Cortex of kidney (tissue), 1 donor: ENCODE data around the gene TMEM217.

Experiments used
- DNase-seq: peaks from one replicate; lab custom pipeline; 2025; lab: John Stamatoyannopoulos, UW

TMEM217 gene

DNA sequence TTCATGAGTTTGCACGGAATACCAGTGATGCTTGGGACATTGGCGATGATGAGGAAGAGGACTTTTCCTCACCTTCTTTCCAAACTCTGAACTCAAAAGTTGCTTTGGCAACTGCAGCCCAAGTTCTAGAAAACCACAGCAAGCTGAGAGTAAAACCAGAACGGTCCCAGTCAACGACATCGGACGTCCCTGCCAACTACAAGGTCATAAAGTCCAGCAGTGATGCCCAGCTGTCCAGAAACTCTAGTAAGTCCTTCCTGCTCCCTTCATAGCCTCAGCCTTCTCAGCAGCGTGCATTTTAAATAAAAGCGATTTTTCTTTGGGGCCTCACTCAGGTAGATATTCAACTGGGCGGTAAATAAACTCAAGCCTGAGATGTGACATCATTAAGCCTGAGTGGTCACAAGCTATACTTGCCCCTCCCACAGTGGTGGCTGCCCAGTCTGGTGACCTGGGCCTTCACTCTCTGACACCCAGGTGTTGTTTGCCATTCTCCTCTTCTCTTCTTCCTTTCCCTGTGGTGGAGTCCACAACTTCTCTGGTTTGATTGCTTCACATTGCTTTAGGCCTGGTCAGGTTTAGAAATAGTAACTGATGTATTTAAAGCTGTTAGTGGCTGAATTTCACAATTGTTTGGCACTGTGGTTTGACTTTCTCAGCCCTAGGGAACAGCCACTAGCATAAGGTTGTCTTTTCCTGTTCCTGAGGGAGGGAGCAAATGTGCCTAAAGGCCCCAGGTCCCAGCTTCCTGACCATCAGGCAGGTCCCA, 21.6 kb upstream of the TMEM217 start:
- DNase-seq, result no peak

GRCh38 chr6:37277001-37277409, 19.1 kb upstream of the TMEM217 start:
- no peak for DNase-seq

DNA sequence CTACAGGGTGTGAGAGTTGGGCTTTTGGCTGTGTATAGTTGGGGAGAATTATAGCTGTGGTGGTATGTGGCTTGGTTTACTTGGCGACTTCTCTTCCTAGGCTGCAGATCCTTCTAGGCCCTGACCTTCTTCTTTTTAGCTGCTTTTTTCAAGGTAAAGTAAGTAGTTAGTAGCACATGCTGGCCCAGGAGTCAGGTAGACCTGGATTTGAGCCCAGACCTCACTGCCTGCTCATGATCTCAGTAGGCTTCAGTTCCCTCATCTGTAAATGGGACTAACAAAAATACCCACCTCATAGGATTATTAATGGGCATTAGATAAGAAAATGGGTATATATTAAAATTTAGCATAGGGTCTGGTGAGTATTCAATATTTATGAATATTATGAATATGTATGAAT, 17.4 kb upstream of the TMEM217 start:
- DNase-seq, result no peak

GRCh38 chr6:37273690-37274089, 15.7 kb upstream of the TMEM217 start:
- no peak for DNase-seq

GRCh38 chr6:37272834-37273566, 15.1 kb upstream of the TMEM217 start:
- DNase-seq, result no peak

DNA sequence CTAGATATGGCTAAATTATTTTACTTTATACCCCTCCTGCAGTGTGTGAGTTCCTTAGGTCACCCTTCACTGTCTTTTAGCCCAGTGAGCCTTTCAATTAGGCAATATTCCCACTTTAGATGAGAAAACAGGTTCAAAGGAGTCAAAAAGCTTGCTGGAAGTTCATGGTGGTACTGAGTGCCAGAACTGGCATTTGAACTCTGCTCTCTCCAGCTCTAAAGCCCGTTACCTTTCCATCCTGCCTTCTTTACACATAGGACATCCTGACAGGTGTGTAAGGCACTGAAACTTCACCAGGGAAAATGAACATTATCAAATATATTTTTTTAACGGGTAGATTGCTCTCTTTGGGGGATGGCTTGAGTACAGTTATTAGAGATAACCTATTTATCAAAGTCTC, 11.2 kb upstream of the TMEM217 start:
- no peak for DNase-seq

DNA sequence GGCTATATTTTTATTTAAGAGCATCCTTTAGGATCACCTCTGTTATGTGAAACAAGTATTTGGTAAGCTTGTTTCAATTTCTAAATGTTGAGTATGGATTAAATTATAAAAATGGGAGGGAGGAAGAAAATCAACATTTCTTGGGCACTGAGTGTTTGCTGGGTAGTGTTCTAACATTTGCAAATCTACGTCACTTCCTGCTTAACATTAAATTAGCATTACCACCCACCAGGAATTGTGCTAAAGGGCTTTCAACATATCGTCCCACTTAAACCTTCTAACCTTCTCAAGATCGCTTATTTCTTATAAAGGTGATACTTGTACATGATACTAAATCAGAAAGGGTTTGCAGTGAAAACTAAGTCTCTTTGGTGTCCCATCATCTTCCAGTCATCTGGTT, 7.9 kb upstream of the TMEM217 start:
- no peak for DNase-seq

DNA sequence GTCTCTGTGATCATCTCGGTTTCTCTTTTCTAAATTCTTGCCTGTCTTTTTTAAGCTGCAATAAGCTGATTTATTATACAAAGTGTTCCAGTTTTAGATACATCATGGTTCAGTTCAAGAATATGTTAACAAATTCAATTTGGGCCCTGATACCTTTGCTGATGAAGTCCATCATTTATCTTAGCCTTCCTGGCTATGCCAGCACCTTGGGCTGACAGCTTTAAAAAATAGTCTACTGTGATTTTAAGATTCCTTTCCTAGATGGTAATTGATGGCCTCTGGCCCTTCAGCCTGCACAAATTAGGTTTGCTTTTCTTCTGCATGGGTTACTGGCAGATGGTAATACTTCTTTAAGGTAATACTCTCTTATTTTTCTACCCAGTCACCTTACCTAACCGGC, 7.1 kb upstream of the TMEM217 start:
- no peak for DNase-seq

- DNase-seq, result no peak
Measured at GRCh38 chr6:37262446-37263026, 4.6 kb upstream of the TMEM217 start.

DNA sequence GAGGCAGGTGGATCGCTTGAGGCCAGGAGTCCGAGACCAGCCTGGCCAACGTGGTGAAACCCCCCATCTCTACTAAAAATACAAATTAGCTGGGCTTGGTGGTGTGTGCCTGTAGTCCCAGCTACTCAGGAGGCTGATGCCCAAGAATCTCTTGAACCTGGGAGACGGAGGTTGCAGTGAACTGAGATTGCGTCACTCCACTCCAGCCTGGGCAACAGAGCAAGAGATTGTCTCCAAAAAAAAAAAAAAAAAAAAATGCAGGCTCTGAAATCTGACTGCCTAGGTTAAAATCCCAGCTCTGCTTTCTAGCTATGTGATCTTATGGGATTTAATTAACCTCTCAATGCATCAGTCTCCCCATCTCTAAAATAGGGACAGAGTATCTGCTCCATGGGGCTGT, 3.3 kb upstream of the TMEM217 start:
- DNase-seq, result no peak

DNA sequence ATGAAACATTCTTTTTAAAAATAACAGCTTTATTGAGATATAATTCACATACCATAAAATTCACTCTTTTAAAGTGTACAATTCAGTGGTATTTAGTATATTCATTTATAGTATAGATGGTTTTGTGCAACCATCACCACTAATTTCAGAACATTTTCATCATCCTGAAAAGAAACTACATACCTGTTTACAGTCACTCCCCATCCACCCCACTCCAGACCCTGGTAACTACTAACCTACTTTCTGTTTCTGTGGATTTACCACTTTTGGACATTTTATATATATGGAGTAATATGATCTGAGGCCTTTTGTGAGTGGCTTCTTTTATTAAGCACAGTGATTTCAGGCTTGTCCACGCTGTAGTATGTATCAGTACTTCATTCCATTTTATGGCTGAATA, 2.5 kb upstream of the TMEM217 start:
- no peak for DNase-seq

- DNase-seq, result no peak
Measured at GRCh38 chr6:37260040-37260439, 2.1 kb upstream of the TMEM217 start.

- DNase-seq, result no peak
Measured at GRCh38 chr6:37259191-37259590, 1.2 kb upstream of the TMEM217 start.

DNA sequence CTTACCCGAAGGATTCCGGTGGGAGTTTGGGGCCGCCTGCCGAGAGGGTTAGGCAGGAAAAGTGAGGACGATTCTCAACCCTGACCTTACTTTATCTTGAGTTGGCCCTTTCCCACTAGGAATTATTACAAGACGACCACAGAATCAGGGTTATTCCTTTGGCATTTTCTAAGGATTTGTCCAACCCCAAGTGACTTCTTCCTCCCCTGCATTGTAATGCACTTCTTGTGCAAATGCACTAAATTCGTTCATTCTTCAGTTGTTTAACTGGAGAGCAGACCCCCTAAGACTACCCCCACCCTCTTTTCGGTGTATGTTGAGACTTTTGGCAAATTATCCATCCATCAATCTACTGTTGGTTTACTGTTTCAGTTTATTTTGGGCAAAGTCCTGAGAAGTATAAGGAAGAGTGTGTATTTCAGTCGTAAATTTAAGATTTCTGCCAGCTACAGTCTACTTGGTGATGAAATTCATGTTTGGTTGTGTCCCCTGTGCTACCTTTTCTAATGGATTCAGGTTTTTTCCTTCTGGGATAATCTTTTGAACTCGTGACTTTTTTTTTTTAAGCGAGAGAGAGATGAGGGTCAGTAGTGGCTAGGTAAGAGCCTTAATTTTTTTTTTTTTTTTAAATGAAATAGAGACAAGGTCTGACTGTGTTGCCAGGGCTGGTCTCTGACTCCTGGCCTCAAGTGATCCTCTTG, 611 bp upstream of the TMEM217 start:
- no peak for DNase-seq

GRCh38 chr6:37257320-37257633, 667 bp downstream of the TMEM217 start:
- no peak for DNase-seq

- DNase-seq, result no peak
Measured at GRCh38 chr6:37256692-37257319, 1.1 kb downstream of the TMEM217 start.

GRCh38 chr6:37254881-37255280, 3.1 kb downstream of the TMEM217 start:
- no peak for DNase-seq

- DNase-seq, result no peak
Measured at GRCh38 chr6:37253486-37254007, 4.4 kb downstream of the TMEM217 start.

DNA sequence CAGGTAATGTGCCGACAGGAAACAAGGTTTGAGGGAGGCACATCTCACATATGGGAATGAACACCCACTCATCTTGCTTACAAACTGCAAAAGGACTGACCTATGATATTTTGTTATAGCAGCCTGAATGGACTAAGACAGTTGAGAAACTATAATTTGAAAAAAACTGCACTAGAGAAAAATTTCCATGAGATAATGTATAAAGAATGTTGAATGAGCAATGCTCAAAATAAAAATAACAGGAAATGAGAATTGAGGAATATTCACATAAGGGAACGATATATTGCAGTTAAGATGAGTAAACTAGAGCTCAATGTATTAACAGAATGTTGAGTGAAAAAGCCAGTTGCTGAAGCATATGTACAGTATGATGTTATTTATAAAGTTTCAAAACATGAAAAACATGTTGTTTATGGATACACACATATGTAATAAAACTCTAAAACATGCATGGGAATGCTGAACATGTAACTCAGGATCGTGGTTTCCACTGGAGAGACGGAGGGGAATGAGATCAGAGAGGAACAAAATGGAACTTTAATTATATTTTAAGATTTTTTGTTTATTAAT, 6.6 kb downstream of the TMEM217 start:
- no peak for DNase-seq

- no peak for DNase-seq
Measured at GRCh38 chr6:37244430-37245310, 13.3 kb downstream of the TMEM217 start.
